RCC 7860 (cell line): ENCODE measurements around the gene INSL6.
"Not testable (repeated sequence)": the region's sequence is repeated elsewhere in the genome, so short reads cannot be mapped to it uniquely, and the experiment has no call there.

Experiments used
- DNase-seq: peaks from one replicate; pipeline ENCODE4 v3.0.0-alpha.2; 2015; ENCODE audit warnings: low spot score
- FAIRE-seq: peaks from 2 replicates; lab custom pipeline; 2012; peaks lifted over from hg19 to GRCh38; lab: Jason Lieb, UNC

Gene INSL6

GRCh38 chr9:5185220-5185840, at the start of gene INSL6:
Gene INSL6 (minus strand): TSS chr9:5185639. CDS start chr9:5185602, 37 bp downstream.
- FAIRE-seq = no peak
- DNase-seq = no peak

- FAIRE-seq (no peak), DNase-seq (no peak)
Measured at GRCh38 chr9:5231212-5231611, 45.8 kb upstream of the INSL6 start, which contains the start of gene INSL4. Gene INSL4 (plus strand): TSS chr9:5231419. CDS start chr9:5231524, 105 bp downstream.

- no peak for DNase-seq
- FAIRE-seq = no peak
Measured at GRCh38 chr9:5230554-5230953, 45.1 kb upstream of the INSL6 start.

GRCh38 chr9:5205071-5205470, 19.6 kb upstream of the INSL6 start:
- no peak for FAIRE-seq
- DNase-seq = no peak

- FAIRE-seq = no peak
- DNase-seq = no peak
Measured at GRCh38 chr9:5195463-5195862, 10.0 kb upstream of the INSL6 start.

GRCh38 chr9:5193345-5193744, 7.9 kb upstream of the INSL6 start:
- FAIRE-seq = no peak
- DNase-seq = no peak

GRCh38 chr9:5191985-5192384, 6.5 kb upstream of the INSL6 start:
- no peak for FAIRE-seq

GRCh38 chr9:5188060-5188984, 2.9 kb upstream of the INSL6 start:
- DNase-seq (no peak), FAIRE-seq (no peak)

More at GRCh38 chr9:5191985-5192384, 6.5 kb upstream of the INSL6 start:
- no peak for DNase-seq

GRCh38 chr9:5186416-5187169, 1.2 kb upstream of the INSL6 start:
- FAIRE-seq (peak; percentile 32), DNase-seq (peak; percentile 46)

- FAIRE-seq = no peak
Measured at GRCh38 chr9:5184776-5185175, 663 bp downstream of the INSL6 start.

GRCh38 chr9:5180631-5181030, 4.8 kb downstream of the INSL6 start:
- not testable (repeated sequence) for FAIRE-seq, DNase-seq

More at GRCh38 chr9:5184776-5185175, 663 bp downstream of the INSL6 start:
- DNase-seq = no peak

GRCh38 chr9:5178126-5178805, 7.2 kb downstream of the INSL6 start:
- DNase-seq (no peak), FAIRE-seq (no peak)

GRCh38 chr9:5146241-5146640, 39.2 kb downstream of the INSL6 start:
- FAIRE-seq = no peak

GRCh38 chr9:5144217-5144616, 41.2 kb downstream of the INSL6 start:
- FAIRE-seq (no peak), DNase-seq (no peak)

More at GRCh38 chr9:5146241-5146640, 39.2 kb downstream of the INSL6 start:
- DNase-seq = no peak

GRCh38 chr9:5140151-5140550, 45.3 kb downstream of the INSL6 start:
- no peak for FAIRE-seq
- no peak for DNase-seq

GRCh38 chr9:5122516-5122915, 62.9 kb downstream of the INSL6 start:
- DNase-seq (no peak), FAIRE-seq (no peak)

GRCh38 chr9:5122116-5122515, 63.3 kb downstream of the INSL6 start:
- DNase-seq (no peak), FAIRE-seq (no peak)

- FAIRE-seq (no peak), DNase-seq (no peak)
Measured at GRCh38 chr9:5113994-5114748, 71.3 kb downstream of the INSL6 start.
